BE2C (cell line): ENCODE data around the gene HSPA12A.

Experiments
- DNase-seq: peaks from one replicate; pipeline ENCODE4 v3.0.0-alpha.2; 2020
- H3K27me3 ChIP-seq: fragments of 250-450 bp; sonication (Bioruptor Pico); 2 replicates; pipeline ENCODE4 v1.5.1; 2020; ENCODE audit warnings: mild to moderate bottlenecking
- H3K36me3 ChIP-seq: fragments of 250-450 bp; sonication (Bioruptor Pico); 2 replicates; pipeline ENCODE4 v1.5.1; 2020; ENCODE audit warnings: mild to moderate bottlenecking
- H3K4me1 ChIP-seq: fragments of 250-450 bp; sonication (Bioruptor Pico); 2 replicates; pipeline ENCODE4 v1.5.1; 2020
- H3K4me3 ChIP-seq: 2 replicates; pipeline ENCODE4 v1.5.1; 2011; ENCODE audit warnings: low read depth, low read length
- H3K9me3 ChIP-seq: fragments of 250-450 bp; sonication (Bioruptor Pico); 2 replicates; pipeline ENCODE4 v1.5.1; 2020
- CTCF ChIP-seq: IDR thresholded peaks from 2 replicates; pipeline ENCODE4 v1.5.1; 2012; ENCODE audit warnings: mild to moderate bottlenecking, low read depth, low read length

HSPA12A gene

GRCh38 chr10:116771959-116772585 is 29.7 kb upstream of the HSPA12A start:
- Histone ChIP-seq H3K36me3 (no peaks in the 10 kb centered on the region), H3K9me3 (no peaks in the 10 kb centered on the region), H3K4me1 (no peaks in the 10 kb centered on the region), H3K27me3 (no peaks in the 10 kb centered on the region), H3K4me3 (no peak overlapping the region)
- no peak for TF ChIP-seq CTCF
- DNase-seq: no peak

- no peaks in the 10 kb centered on the region for H3K27me3 ChIP-seq
- no peak overlapping the region for H3K4me3 ChIP-seq
- no peaks in the 10 kb centered on the region for H3K36me3 ChIP-seq
- TF ChIP-seq CTCF: no peak
- DNase-seq: no peak
- no peaks in the 10 kb centered on the region for H3K9me3 ChIP-seq
- H3K4me1 ChIP-seq: no peaks in the 10 kb centered on the region
Measured at GRCh38 chr10:116771101-116771958, 29.0 kb upstream of the HSPA12A start.

- H3K4me1 ChIP-seq: no peaks in the 10 kb centered on the region
- no peaks in the 10 kb centered on the region for H3K36me3 ChIP-seq
- no peaks in the 10 kb centered on the region for H3K9me3 ChIP-seq
- no peak for DNase-seq
- H3K27me3 ChIP-seq: no peaks in the 10 kb centered on the region
- TF ChIP-seq CTCF: no peak
- no peak overlapping the region for H3K4me3 ChIP-seq
Measured at GRCh38 chr10:116770281-116770680, 27.9 kb upstream of the HSPA12A start.

- no peak for DNase-seq
Measured at GRCh38 chr10:116769791-116770190, 27.4 kb upstream of the HSPA12A start.

GRCh38 chr10:116769368-116769767 is 27.0 kb upstream of the HSPA12A start:
- no peaks in the 10 kb centered on the region for H3K27me3 ChIP-seq
- H3K4me3 ChIP-seq: no peak overlapping the region
- no peaks in the 10 kb centered on the region for H3K9me3 ChIP-seq
- no peak for DNase-seq
- TF ChIP-seq CTCF: no peak
- H3K4me1 ChIP-seq: no peaks in the 10 kb centered on the region
- H3K36me3 ChIP-seq: no peaks in the 10 kb centered on the region

More at GRCh38 chr10:116769791-116770190, 27.4 kb upstream of the HSPA12A start:
- Histone ChIP-seq H3K4me3 (no peak overlapping the region), H3K27me3 (no peaks in the 10 kb centered on the region), H3K4me1 (no peaks in the 10 kb centered on the region), H3K36me3 (no peaks in the 10 kb centered on the region), H3K9me3 (no peaks in the 10 kb centered on the region)
- no peak for TF ChIP-seq CTCF

- no peak for DNase-seq
- H3K4me3 ChIP-seq: no peak overlapping the region
- no peaks in the 10 kb centered on the region for H3K9me3 ChIP-seq
- no peaks in the 10 kb centered on the region for H3K4me1 ChIP-seq
- H3K27me3 ChIP-seq: no peaks in the 10 kb centered on the region
- H3K36me3 ChIP-seq: no peaks in the 10 kb centered on the region
- no peak for TF ChIP-seq CTCF
Measured at GRCh38 chr10:116768786-116769185, 26.4 kb upstream of the HSPA12A start.
